VCaP (cell line): ENCODE data around the gene FAM219B.
A peak's percentile ranks its signal among the peaks of the same experiment; 100 is the strongest.

Experiments
- H3K27ac ChIP-seq: fragments of 450-650 bp; 2 replicates; pipeline ENCODE4 v1.5.1; 2017
- TF ChIP-seq, protein P1 (sequence below): fragments of 450-650 bp; conservative IDR thresholded peaks from 2 replicates; pipeline ENCODE4 v1.5.1; 2017; ENCODE audit warnings: mild to moderate bottlenecking, moderate library complexity

Gene FAM219B

DNA sequence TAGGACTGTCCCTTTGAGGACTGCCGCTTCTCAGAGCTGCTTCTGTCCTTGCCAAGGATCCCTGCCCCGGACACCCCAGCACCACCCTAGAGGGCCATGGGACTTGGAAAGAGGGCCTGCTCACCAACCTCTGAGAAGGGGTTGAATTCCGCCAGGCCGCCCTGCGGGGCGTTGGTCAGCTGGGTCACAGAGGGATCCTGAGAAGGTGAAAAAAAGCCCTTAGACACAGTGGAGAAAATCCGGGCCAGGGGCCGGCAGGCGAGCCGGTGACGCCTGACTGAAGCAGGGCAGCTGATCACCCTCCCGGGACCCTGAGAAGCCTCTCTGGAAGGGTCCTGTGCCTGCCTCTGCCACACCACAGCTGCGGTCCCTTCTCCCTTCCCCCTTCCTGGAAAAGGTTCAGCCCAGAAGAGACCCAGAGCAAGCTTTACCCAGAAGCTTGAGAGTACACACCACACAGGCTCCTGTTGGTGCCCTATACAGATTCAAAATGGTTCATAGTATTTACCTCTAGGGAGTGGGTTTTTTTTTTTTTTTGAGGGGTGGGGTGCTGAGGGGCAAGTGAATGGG is 52.1 kb downstream of the FAM219B start:
- TF ChIP-seq, protein P1, sequence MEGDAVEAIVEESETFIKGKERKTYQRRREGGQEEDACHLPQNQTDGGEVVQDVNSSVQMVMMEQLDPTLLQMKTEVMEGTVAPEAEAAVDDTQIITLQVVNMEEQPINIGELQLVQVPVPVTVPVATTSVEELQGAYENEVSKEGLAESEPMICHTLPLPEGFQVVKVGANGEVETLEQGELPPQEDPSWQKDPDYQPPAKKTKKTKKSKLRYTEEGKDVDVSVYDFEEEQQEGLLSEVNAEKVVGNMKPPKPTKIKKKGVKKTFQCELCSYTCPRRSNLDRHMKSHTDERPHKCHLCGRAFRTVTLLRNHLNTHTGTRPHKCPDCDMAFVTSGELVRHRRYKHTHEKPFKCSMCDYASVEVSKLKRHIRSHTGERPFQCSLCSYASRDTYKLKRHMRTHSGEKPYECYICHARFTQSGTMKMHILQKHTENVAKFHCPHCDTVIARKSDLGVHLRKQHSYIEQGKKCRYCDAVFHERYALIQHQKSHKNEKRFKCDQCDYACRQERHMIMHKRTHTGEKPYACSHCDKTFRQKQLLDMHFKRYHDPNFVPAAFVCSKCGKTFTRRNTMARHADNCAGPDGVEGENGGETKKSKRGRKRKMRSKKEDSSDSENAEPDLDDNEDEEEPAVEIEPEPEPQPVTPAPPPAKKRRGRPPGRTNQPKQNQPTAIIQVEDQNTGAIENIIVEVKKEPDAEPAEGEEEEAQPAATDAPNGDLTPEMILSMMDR = no peak
- no peak overlapping the region; the same call in 1 of the 2 replicates for H3K27ac ChIP-seq

- TF ChIP-seq, protein P1 = no peak
These were observed 54.7 kb downstream of the FAM219B start for GRCh38 chr15:74851960-74852359.

GRCh38 chr15:74850393-74850792 is 56.3 kb downstream of the FAM219B start:
- TF ChIP-seq, protein P1 = no peak
- H3K27ac ChIP-seq = peak overlapping the region; percentile 8; the same call in 1 of the 2 replicates

More at GRCh38 chr15:74851960-74852359, 54.7 kb downstream of the FAM219B start:
- H3K27ac ChIP-seq = no peak overlapping the region
